HEK293 (cell line): ENCODE data around the gene ROBO1.

Experiments used
- CTCF ChIA-PET: fragments of 350-600 bp; formaldehyde crosslinking; extraction: SDS; loops from one replicate; lab custom pipeline; 2021; ENCODE audit warnings: antibody characterized with exemption; lab: Yijun Ruan, JAX
- POLR2A ChIA-PET: fragments of 300-600 bp; formaldehyde crosslinking; extraction: SDS; loops from one replicate; lab custom pipeline; 2020; ENCODE audit warnings: antibody characterized with exemption, inconsistent platforms; lab: Yijun Ruan, JAX
- H3K27ac ChIP-seq: fragments of 200-500 bp; sonication (Bioruptor generic); 2 replicates; pipeline ENCODE4 v1.5.1; 2014; ENCODE audit warnings: low read depth, low read length, control low read depth, inconsistent platforms; ENCODE audit errors: extremely low read depth
- H3K36me3 ChIP-seq, 2 experiments: fragments of 200-500 bp in 1 of 2; sonication (Bioruptor generic) in 1 of 2; 1 replicate in 1 of 2; 2 replicates in 1 of 2; pipeline ENCODE4 v1.5.1; 2014 to 2017; ENCODE audit warnings: inconsistent platforms in 2 of 2, low read length in 2 of 2; ENCODE audit not compliant: control insufficient read depth in 2 of 2, insufficient read depth in 1 of 2
- H3K4me1 ChIP-seq: fragments of 200-500 bp; sonication (Bioruptor generic); 2 replicates; pipeline ENCODE4 v1.5.1; 2014; ENCODE audit warnings: mild to moderate bottlenecking, low read length, inconsistent platforms; ENCODE audit not compliant: control insufficient read depth, insufficient read depth
- H3K4me3 ChIP-seq: 2 replicates; pipeline ENCODE4 v1.5.1; 2011; ENCODE audit warnings: low read depth, mild to moderate bottlenecking, control low read depth, low read length, moderate library complexity
- H3K9me3 ChIP-seq: fragments of 200-500 bp; sonication (Bioruptor generic); 2 replicates; pipeline ENCODE4 v1.5.1; 2014; ENCODE audit warnings: low read depth, low read length, inconsistent platforms; ENCODE audit not compliant: control insufficient read depth, insufficient read depth
- GFI1B ChIP-seq: fragments of 450-650 bp; formaldehyde crosslinking; IDR thresholded peaks from 2 replicates; pipeline ENCODE4 v1.5.1; 2016; ENCODE audit warnings: missing biosample characterization, missing genetic modification characterization
- GLI4 ChIP-seq: fragments of 450-650 bp; formaldehyde crosslinking; IDR thresholded peaks from 2 replicates; pipeline ENCODE4 v1.5.1; 2016; ENCODE audit warnings: missing biosample characterization, missing genetic modification characterization
- GLIS2 ChIP-seq: fragments of 450-650 bp; formaldehyde crosslinking; IDR thresholded peaks from 2 replicates; pipeline ENCODE4 v1.5.1; 2016; ENCODE audit warnings: missing biosample characterization, missing genetic modification characterization
- KLF10 ChIP-seq: fragments of 450-650 bp; IDR thresholded peaks from 2 replicates; pipeline ENCODE4 v1.5.1; 2018; ENCODE audit warnings: missing biosample characterization, mild to moderate bottlenecking, missing genetic modification characterization
- REPIN1 ChIP-seq: fragments of 450-650 bp; formaldehyde crosslinking; IDR thresholded peaks from 2 replicates; pipeline ENCODE4 v1.5.1; 2017; ENCODE audit warnings: missing biosample characterization, missing genetic modification characterization, low read depth
- WT1 ChIP-seq: fragments of 450-650 bp; formaldehyde crosslinking; IDR thresholded peaks from 2 replicates; pipeline ENCODE4 v1.5.1; 2016; ENCODE audit warnings: missing biosample characterization, missing genetic modification characterization
- ZBTB17 ChIP-seq: fragments of 450-650 bp; formaldehyde crosslinking; IDR thresholded peaks from 2 replicates; pipeline ENCODE4 v1.5.1; 2016; ENCODE audit warnings: missing biosample characterization, missing genetic modification characterization
- ZBTB6 ChIP-seq: fragments of 450-650 bp; formaldehyde crosslinking; IDR thresholded peaks from 2 replicates; pipeline ENCODE4 v1.5.1; 2017; ENCODE audit warnings: missing biosample characterization, missing genetic modification characterization
- ZFP69B ChIP-seq: fragments of 450-650 bp; formaldehyde crosslinking; IDR thresholded peaks from 2 replicates; pipeline ENCODE4 v1.5.1; 2016; ENCODE audit warnings: missing biosample characterization, missing genetic modification characterization
- ZNF138 ChIP-seq: fragments of 450-650 bp; formaldehyde crosslinking; IDR thresholded peaks from 2 replicates; pipeline ENCODE4 v1.5.1; 2016; ENCODE audit warnings: missing biosample characterization, missing genetic modification characterization, borderline replicate concordance
- ZNF155 ChIP-seq: fragments of 450-650 bp; formaldehyde crosslinking; IDR thresholded peaks from 2 replicates; pipeline ENCODE4 v1.5.1; 2016; ENCODE audit warnings: missing biosample characterization, missing genetic modification characterization
- ZNF157 ChIP-seq: fragments of 450-650 bp; formaldehyde crosslinking; IDR thresholded peaks from 2 replicates; pipeline ENCODE4 v1.5.1; 2016; ENCODE audit warnings: missing biosample characterization, missing genetic modification characterization
- ZNF24 ChIP-seq: fragments of 450-650 bp; formaldehyde crosslinking; IDR thresholded peaks from 2 replicates; pipeline ENCODE4 v1.5.1; 2016; ENCODE audit warnings: missing biosample characterization, missing genetic modification characterization
- ZNF266 ChIP-seq: fragments of 450-650 bp; formaldehyde crosslinking; IDR thresholded peaks from 2 replicates; pipeline ENCODE4 v1.5.1; 2016; ENCODE audit warnings: missing biosample characterization, missing genetic modification characterization, low read depth
- ZNF280C ChIP-seq: fragments of 450-650 bp; formaldehyde crosslinking; IDR thresholded peaks from 2 replicates; pipeline ENCODE4 v1.5.1; 2016; ENCODE audit warnings: missing biosample characterization, missing genetic modification characterization
- ZNF324 ChIP-seq: fragments of 450-650 bp; formaldehyde crosslinking; IDR thresholded peaks from 2 replicates; pipeline ENCODE4 v1.5.1; 2016; ENCODE audit warnings: missing biosample characterization, missing genetic modification characterization
- ZNF398 ChIP-seq: fragments of 450-650 bp; formaldehyde crosslinking; IDR thresholded peaks from 2 replicates; pipeline ENCODE4 v1.5.1; 2017; ENCODE audit warnings: missing biosample characterization, missing genetic modification characterization
- ZNF416 ChIP-seq: fragments of 450-650 bp; formaldehyde crosslinking; IDR thresholded peaks from 2 replicates; pipeline ENCODE4 v1.5.1; 2016; ENCODE audit warnings: missing biosample characterization, missing genetic modification characterization
- ZNF670 ChIP-seq: fragments of 450-650 bp; formaldehyde crosslinking; IDR thresholded peaks from 2 replicates; pipeline ENCODE4 v1.5.1; 2016; ENCODE audit warnings: missing biosample characterization, missing genetic modification characterization, low read depth
- ZNF701 ChIP-seq: fragments of 450-650 bp; formaldehyde crosslinking; IDR thresholded peaks from 2 replicates; pipeline ENCODE4 v1.5.1; 2016; ENCODE audit warnings: missing biosample characterization, missing genetic modification characterization
- ZNF791 ChIP-seq: fragments of 450-650 bp; formaldehyde crosslinking; IDR thresholded peaks from 2 replicates; pipeline ENCODE4 v1.5.1; 2016; ENCODE audit warnings: missing biosample characterization, missing genetic modification characterization
- ZSCAN23 ChIP-seq: fragments of 450-650 bp; formaldehyde crosslinking; IDR thresholded peaks from 2 replicates; pipeline ENCODE4 v1.5.1; 2016; ENCODE audit warnings: missing biosample characterization, missing genetic modification characterization

The ROBO1 gene

GRCh38 chr3:78601249-78601648, 1166.5 kb downstream of the ROBO1 start:
- H3K27ac ChIP-seq, result no peak overlapping the region
- H3K9me3 ChIP-seq, result no peaks in the 10 kb centered on the region
- TF ChIP-seq GFI1B (tag by site-specific recombination) (no peak), ZNF24 (tag by site-specific recombination) (no peak), ZBTB17 (tag by site-specific recombination) (no peak), ZSCAN23 (tag by site-specific recombination) (no peak), ZNF266 (no peak), ZNF791 (tag by site-specific recombination) (no peak)
- no peak overlapping the region for H3K4me3 ChIP-seq
- H3K36me3 ChIP-seq, result peaks cover 4 to 33% of the 10 kb centered on the region in 2 experiments; a peak in 1 of 3 replicates
- ChIA-PET CTCF (no interaction called here), POLR2A (no interaction called here)
- H3K4me1 ChIP-seq, result no peaks in the 10 kb centered on the region

- H3K4me3 ChIP-seq, result no peak overlapping the region
- no peak for TF ChIP-seq ZNF398
- TF ChIP-seq GLIS2 (tag by site-specific recombination), result no peak
- no peak for TF ChIP-seq REPIN1 (tag by site-specific recombination)
- peak; percentile 63 for TF ChIP-seq WT1
- no peak for TF ChIP-seq ZFP69B (tag by site-specific recombination)
- no peak for TF ChIP-seq ZNF155 (tag by site-specific recombination)
- TF ChIP-seq, all 188 proteins: peak for 1
- H3K27ac ChIP-seq, result no peak overlapping the region
- CTCF ChIA-PET, result no interaction called here
- H3K36me3 ChIP-seq, result no peaks in the 10 kb centered on the region
- H3K4me1 ChIP-seq, result no peaks in the 10 kb centered on the region
- H3K9me3 ChIP-seq, result no peaks in the 10 kb centered on the region
- POLR2A ChIA-PET, result no interaction called here
Measured at GRCh38 chr3:78589778-78590177, 1178.0 kb downstream of the ROBO1 start.

GRCh38 chr3:78588906-78589621, 1178.7 kb downstream of the ROBO1 start:
- H3K27ac ChIP-seq, result no peak overlapping the region
- H3K9me3 ChIP-seq, result no peaks in the 10 kb centered on the region
- POLR2A ChIA-PET, result no interaction called here
- H3K36me3 ChIP-seq, result no peaks in the 10 kb centered on the region
- no peak overlapping the region for H3K4me3 ChIP-seq
- H3K4me1 ChIP-seq, result no peaks in the 10 kb centered on the region
- CTCF ChIA-PET, result no interaction called here
- TF ChIP-seq ZNF138 (tag by site-specific recombination), result no peak
- no peak for TF ChIP-seq ZNF701 (tag by site-specific recombination)
- TF ChIP-seq ZNF670 (tag by site-specific recombination), result no peak
- TF ChIP-seq KLF10 (tag by site-specific recombination), result no peak
- TF ChIP-seq ZNF157 (tag by site-specific recombination), result no peak
- no peak for TF ChIP-seq GLI4 (tag by site-specific recombination)
- no peak for TF ChIP-seq ZBTB6 (tag by site-specific recombination)
- TF ChIP-seq ZNF416 (tag by site-specific recombination), result no peak
- TF ChIP-seq ZNF280C (tag by site-specific recombination), result no peak
- no peak for TF ChIP-seq ZNF324 (tag by site-specific recombination)
